ENCODE results near the gene EXOSC10.
"Not testable (repeated sequence)": the region's sequence is repeated elsewhere in the genome, so short reads cannot be mapped to it uniquely, and the experiment has no call there.

The EXOSC10 gene

DNA sequence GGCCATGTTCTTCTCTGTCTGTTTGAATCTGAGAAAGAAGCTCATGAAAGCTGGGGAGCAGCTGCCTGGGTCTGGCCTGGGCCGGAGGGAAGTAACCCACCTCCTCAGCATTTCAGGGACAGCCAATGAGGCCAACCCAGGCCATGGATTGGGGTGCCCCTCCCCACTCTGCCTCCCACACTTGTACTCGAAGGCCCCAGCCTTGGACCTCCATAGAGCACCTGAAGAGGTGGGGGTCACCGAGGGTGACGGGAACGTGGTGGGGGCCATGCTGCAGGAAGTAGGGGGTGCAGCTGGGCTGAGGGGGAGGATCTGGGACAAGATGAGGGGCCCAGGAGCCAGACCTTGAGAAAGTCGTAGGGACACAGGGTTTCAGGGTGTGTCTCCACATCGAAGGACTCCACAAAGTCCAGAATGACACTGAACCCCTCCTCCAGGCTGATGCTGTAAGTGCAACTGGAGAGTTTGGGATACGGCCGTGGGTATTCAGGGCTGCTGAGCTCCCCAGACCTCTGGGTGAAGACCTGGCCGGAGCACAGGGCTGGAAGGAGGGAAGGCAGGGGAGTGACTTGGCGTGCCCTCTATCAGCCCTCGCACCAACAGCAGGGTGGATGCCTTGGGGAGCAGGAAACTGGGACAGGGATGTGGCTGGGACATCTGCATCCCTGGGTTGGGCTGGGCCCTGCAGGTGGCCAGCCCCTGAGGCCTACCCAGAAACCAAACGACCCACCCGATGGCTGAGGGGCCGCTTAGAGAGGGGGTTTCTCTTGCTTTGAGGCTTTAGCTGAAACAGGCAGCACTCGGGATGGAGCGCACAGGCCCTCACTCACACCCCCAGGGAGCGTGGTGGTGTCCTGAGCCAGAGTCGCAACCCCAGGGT is 56.4 kb downstream of the EXOSC10 start:
- DNase-seq = no peak

DNA sequence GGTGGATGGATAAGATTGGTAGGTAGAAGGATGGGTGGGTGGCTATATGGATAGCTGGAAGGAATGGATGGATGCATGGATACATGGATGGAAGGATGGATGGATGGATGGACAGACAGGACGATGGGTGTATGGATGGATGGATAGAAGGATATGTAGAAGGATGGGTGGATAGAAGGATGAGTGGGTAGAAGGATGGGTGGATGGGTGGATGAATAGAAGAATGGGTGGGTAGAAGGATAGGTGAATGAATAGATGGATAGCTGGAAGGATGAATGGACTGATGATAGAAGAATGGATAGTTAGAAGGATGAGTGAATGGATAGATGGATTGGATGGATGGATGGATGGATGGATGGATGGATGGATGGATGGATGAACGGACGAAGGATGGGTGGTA is 57.6 kb downstream of the EXOSC10 start:
- DNase-seq = no peak

DNA sequence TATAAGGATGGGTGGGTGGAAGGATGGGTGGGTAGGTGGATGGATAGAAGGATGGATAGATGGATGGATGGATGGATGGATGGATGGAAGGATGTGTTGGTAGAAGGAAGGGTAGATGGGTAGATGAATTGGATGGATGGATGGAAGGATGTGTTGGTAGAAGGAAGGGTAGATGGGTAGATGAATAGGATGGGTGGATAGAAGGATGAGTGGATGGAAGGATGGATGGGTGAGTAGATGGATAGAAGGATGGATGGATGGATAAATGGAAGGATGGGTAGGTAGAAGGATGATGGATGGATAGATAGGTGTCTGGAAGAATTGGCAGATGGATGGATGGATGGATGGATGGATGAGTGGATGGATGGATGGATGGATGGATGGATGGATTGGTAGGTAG is 58.6 kb downstream of the EXOSC10 start:
- no peak for DNase-seq

DNA sequence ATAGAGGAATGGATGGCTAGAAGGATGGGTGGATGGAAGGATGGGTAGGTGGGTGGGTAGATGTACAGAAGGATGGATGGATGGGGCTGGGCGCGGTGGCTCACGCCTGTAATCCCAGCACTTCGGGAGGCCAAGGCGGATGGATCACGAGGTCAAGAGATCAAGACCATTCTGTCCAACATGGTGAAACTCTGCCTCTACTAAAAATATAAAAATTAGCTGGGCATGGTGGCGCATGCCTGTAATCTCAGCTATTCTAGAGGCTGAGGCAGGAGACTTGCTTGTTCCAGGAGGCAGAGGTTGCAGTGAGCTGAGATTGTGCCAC is 59.6 kb downstream of the EXOSC10 start:
- not testable (repeated sequence) for DNase-seq

DNA sequence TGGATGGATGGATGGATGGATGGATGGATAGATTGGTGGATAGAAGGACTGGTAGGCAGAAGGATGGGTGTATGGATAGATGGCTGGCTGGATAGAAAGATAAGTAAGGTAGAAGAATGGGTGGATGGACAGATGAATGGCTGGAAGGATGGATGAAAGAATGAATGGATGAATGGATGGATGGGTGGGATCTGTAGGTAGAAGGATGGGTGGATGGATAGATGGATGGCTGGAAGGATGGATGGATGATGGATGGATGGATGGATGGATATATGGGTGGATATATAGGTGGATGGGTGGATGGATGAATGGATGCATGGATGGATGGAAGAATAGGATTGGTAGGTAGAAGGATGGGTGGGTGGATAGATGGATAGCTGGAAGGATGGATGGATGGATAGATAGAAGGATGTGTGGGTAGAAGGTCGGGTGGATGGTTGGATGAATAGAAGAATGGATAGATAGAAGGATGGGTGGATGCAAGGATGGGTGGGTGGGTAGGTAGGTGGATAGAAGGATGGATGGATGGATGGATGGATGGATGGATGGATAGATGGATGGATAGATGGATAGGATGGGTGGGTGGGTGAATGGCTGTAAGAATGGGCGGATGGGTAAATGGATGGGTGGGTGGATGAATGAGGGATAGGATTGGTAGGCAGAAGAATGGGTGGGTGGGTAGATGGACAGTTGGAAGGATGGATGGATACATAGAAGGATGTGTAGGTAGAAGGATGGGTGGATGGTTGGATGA is 60.1 kb downstream of the EXOSC10 start:
- no peak for DNase-seq

DNA sequence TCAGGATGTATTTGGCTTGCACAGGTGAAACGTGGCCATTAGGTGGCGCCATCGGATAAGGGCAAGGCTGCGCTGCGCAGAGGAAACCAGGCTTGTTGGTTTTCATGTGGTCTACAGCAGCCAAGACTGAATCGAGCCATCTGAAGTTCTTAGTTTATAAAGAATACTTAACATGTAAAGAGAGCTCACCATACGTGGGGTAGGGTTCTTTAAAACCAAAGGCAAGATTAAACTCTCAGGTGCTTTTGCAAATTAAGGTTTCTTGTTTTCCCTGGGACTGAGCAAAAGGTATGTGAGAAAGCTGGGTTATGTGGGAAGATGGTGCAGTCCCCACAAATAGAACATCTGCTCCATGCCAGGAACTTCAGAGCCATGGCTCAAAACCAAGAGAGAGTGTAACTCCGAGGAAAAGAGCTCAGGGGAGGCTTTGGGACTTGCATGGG is 61.9 kb downstream of the EXOSC10 start:
- peak; percentile 82 for DNase-seq

DNA sequence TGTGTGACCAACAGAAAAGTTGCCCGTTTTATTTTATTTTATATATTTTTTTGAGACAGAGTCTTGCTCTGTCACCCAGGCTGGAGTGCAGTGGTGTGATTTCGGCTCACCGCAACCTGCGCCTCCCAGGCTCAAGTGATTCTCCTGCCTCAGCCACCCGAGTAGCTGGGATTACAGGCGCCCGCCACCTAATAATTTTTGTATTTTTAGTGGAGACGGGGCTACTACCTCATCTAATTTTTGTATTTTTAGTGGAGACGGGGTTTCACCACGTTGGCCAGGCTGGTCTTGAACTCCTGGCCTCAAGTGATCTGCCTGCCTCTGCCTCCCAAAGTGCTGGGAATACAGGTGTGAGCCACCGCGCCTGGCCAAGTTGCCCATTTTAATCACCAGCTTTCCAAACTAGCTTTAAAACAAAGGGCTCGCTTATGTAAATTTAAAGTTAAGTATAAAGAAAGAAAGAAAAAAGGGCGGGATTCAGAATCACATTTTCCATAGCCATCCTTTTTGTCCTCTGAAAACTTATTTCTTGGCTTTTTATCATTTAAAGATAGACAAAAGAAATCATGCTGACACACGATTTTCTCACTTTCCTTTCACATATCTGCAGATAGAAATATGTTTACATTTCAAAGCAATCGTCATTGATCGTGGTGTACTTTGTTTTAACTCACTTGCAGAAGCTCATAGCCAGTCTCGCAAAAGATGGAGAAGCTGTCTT is 62.5 kb downstream of the EXOSC10 start:
- DNase-seq = not testable (repeated sequence)

DNA sequence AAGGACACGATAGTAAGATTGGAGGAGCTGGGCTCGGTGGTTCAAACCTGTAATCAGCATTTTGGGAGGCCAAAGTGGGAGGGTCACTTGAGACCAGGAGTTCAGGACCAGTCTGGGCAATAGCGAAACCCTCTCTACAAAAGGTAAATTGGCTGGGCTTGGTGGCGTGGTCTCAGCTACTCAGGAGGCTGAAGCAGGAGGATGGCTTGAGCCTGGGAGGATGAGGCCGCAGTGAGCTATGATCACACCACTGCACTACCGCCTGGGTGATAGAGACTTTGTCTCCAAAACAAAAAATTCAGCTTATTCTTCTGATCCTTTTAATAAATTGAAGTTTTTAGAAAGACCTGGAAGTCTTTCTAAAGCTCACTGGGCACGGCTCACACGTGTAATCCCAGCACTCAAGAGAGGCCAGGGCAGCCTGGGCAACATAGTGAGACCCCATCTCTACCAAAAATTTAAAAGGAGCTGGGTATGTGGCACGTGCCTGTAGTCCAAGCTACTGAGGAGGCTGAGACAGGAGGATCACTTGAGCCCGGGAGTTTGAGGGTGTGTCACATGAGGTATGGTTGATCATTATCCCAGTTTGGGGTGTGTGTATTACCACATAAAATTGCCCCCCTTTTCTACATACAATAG is 67.9 kb downstream of the EXOSC10 start:
- DNase-seq = no peak

DNA sequence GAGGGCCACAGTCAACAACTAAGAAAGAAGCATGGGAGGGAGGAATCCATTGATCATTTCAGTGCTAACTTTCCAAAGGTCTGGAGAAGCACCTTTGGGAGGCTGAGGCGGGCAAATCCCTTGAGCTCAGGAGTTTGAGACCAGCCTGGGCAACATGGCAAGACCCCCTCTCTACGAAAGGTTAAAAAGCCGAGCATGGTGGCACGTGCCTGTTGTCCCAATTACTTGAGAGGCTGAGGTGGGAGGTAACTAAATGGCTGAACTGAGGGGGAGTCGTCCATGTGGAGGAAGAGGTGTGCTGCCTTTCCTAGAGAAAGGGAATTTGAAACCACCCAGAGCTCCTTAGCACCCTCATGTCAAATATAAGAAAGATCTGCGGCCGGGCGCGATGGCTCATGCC is 68.8 kb downstream of the EXOSC10 start:
- no peak for DNase-seq

DNA sequence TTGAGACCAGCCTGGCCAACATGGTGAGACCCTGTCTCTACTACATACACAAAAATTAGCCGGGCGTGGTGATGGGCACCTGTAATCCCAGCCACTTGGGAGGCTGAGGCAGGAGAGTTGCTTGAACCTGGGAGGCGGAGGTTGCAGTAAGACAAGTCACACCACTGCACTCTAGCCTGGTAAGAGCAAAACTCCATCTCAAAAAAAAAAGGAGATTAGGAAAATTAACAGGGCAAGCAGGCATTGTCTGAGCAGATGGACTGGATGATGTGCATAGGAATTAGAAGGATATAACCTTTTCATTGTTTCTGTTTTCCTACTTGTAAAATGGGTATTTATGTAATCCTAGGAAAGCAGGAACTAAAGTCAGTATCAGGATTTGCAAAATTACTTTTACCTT is 71.7 kb downstream of the EXOSC10 start:
- no peak for DNase-seq

DNA sequence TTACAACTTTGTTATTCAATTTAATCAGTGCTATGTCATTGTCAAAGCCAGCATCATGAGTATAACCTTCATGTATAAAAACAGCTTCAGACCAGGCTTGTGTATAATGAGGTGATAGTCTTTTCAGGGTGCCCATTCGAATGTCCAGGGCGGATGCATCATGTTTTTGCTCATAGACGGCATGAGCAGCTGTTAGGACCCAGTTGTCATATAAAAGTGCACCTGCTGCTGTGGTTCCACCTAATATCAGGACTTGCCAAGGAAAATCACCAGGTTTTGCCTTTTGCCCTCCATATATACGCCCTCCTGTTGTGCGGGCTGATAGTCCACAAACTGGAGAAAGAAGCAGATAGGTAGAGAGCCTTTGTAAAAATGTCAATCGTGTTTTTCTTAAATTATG is 72.4 kb downstream of the EXOSC10 start:
- no peak for DNase-seq

DNA sequence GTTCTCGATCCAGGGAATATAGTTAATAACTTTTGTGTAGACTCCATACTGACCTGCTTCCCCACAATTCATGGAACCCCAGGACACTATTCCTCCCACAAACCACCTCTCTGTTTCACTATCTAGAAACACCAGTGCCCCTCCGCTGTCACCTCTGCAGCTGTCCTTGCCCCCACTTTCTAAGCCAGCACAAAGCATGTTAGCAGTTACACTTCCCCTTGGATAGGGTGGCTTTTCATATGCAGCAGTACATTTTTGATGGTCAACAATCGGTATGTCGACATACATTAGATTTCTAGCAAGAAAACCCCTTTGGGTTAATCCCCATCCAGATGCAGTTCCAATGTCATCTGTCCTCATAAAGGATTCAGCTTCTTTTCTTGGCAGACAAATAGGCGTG is 72.8 kb downstream of the EXOSC10 start:
- DNase-seq = no peak

DNA sequence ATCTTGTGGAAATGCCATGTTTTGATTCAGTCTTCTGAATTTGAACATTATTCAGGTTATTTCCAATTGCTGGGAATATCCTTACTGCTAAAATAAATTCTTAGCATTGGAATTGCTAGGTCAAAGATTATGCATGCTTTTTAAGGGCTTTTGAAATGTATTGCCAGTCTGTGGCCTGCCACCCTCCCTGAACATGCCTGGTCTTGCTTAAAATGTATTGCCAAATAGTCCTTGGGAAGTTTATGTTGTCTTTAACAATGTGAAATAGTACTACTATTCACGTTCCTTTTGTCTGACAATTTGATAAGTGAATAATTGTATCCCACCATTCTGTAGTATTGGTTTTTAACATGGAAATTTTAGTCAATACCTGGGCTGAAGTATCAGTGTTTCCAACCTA is 73.6 kb downstream of the EXOSC10 start:
- DNase-seq = no peak

DNA sequence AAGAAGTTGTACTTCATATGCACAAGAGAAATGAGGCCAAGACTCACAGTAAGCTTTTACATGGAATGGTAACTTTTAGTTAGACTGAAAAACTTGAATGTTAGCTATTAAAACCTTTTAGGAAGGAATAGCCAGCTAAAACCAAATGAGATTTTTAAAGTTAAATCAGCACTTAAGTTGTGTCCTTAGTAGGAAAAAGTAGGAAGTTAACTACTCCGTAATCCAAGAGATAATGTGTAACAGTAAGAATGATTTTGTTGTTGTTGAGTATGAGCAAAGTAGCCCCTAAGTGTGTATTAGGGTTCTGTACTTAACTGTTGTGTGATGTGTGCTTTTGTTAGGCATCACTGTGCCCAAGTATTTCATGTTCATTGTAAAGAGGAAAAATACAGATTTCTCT is 74.1 kb downstream of the EXOSC10 start:
- no peak for DNase-seq

DNA sequence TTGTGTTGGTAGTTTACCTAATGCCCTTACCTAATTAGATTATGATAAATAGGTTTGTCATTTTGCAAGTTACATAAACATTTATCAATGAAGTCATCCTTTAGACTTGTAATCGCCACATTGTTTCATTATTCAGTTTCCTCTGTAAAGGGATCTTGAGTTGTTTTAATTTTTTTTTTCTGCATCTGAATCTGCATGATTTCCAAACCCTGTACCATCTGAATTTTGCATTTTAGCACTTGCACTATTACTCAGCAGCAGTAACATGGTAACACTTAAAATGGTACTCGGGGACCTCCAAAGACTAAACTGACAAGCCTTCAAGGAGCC is 74.8 kb downstream of the EXOSC10 start:
- DNase-seq = no peak

DNA sequence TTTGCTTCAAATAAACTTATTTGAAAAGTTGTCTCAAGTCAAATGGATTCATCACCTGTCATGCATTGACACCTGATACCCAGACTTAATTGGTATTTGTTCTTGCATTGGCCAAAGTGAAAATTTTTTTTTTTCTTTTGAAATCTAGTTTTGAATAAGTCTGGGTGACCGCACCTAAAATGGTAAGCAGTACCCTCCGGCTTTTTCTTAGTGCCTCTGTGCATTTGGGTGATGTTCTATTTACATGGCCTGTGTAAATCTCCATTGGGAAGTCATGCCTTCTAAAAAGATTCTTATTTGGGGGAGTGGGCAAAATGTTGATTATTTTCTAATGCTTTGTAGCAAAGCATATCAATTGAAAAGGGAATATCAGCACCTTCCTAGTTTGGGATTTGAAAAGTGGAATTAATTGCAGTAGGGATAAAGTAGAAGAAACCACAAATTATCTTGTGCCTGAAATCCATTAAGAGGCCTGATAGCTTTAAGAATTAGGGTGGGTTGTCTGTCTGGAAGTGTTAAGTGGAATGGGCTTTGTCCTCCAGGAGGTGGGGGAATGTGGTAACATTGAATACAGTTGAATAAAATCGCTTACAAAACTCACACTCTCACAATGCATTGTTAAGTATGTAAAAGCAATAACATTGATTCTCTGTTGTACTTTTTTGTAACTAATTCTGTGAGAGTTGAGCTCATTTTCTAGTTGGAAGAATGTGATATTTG is 75.4 kb downstream of the EXOSC10 start:
- DNase-seq = no peak

DNA sequence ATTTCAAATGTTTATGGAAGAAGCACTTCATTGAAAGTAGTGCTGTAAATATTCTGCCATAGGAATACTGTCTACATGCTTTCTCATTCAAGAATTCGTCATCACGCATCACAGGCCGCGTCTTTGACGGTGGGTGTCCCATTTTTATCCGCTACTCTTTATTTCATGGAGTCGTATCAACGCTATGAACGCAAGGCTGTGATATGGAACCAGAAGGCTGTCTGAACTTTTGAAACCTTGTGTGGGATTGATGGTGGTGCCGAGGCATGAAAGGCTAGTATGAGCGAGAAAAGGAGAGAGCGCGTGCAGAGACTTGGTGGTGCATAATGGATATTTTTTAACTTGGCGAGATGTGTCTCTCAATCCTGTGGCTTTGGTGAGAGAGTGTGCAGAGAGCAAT is 76.5 kb downstream of the EXOSC10 start:
- DNase-seq = no peak

DNA sequence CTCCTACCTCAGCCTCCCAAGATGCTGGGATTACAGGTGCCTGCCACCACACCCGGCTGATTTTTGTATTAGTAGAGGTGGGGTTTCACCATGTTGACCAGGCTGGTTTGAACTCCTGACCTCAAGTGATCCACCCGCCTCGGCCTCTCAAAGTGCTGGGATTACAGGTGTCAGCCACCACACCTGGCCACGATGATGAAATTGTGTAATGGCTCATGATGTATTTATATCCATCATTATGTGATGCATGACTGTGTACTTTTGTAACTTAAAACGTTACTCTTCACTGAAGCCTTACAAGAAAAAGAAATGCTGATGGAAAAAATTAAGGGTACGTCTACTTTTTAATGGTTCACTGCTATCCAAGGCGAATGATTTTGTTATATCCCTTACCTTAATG is 79.7 kb downstream of the EXOSC10 start:
- DNase-seq = no peak

DNA sequence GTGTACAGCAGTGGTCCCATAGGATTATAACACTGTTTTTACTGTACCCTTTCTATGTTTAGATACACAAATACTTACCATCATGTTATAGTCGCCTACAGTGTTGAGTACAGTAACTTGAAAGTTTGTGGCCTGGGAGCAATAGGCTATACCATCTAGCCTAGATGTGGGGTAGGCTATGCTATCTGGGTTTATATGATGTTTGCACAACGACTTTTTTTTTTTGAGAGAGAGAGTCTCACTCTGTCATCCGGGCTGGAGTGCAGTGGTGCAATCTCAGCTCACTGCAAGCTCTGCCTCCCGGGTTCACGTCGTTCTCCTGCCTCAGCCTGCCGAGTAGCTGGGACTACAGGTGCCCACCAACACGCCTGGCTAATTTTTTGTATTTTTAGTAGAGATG is 80.3 kb downstream of the EXOSC10 start:
- not testable (repeated sequence) for DNase-seq
